ENCODE data around the gene TUBAL3.
"Not testable (repeated sequence)": the region's sequence is repeated elsewhere in the genome, so short reads cannot be mapped to it uniquely, and the experiment has no call there.

TUBAL3 gene

GRCh38 chr10:5423771-5424170 is 19.1 kb upstream of the TUBAL3 start:
- DNase-seq, result no peak

GRCh38 chr10:5419466-5420094 is 15.0 kb upstream of the TUBAL3 start:
- peak; percentile 41 for DNase-seq

- no peak for DNase-seq
These were observed 14.0 kb upstream of the TUBAL3 start for GRCh38 chr10:5418584-5418983.

GRCh38 chr10:5416981-5417380 is 12.4 kb upstream of the TUBAL3 start:
- DNase-seq, result no peak

GRCh38 chr10:5413012-5413938 is 8.6 kb upstream of the TUBAL3 start:
- DNase-seq, result peak; percentile 41

- peak; percentile 89 for DNase-seq
These were observed 7.8 kb upstream of the TUBAL3 start, which contains the start of gene NET1 for GRCh38 chr10:5412277-5412941. TSS of gene NET1 (plus strand) at chr10:5412557. CDS start at chr10:5412693, 136 bp downstream.

GRCh38 chr10:5411941-5412276 is 7.3 kb upstream of the TUBAL3 start:
- DNase-seq, result no peak

GRCh38 chr10:5410787-5411186 is 6.2 kb upstream of the TUBAL3 start:
- DNase-seq, result not testable (repeated sequence)

- no peak for DNase-seq
These were observed 2.3 kb upstream of the TUBAL3 start for GRCh38 chr10:5406918-5407317.

- no peak for DNase-seq
These were observed 1.8 kb downstream of the TUBAL3 start for GRCh38 chr10:5402798-5403197.

- DNase-seq, result no peak
These were observed 4.0 kb downstream of the TUBAL3 start for GRCh38 chr10:5400468-5401240.

- no peak for DNase-seq
These were observed 5.3 kb downstream of the TUBAL3 start for GRCh38 chr10:5399332-5399731.

GRCh38 chr10:5396556-5397300 is 7.9 kb downstream of the TUBAL3 start:
- no peak for DNase-seq

- DNase-seq, result no peak
These were observed 9.5 kb downstream of the TUBAL3 start for GRCh38 chr10:5395168-5395567.

- DNase-seq, result no peak
These were observed 11.1 kb downstream of the TUBAL3 start for GRCh38 chr10:5393529-5393928.

- DNase-seq, result no peak
These were observed 12.8 kb downstream of the TUBAL3 start for GRCh38 chr10:5391790-5392189.

GRCh38 chr10:5390607-5391205 is 13.9 kb downstream of the TUBAL3 start:
- DNase-seq, result no peak

- DNase-seq, result no peak
These were observed 17.5 kb downstream of the TUBAL3 start for GRCh38 chr10:5387169-5387568.

- no peak for DNase-seq
These were observed 19.4 kb downstream of the TUBAL3 start for GRCh38 chr10:5385224-5385623.

GRCh38 chr10:5381187-5381586 is 23.4 kb downstream of the TUBAL3 start:
- no peak for DNase-seq

- not testable (repeated sequence) for DNase-seq
These were observed 24.2 kb downstream of the TUBAL3 start for GRCh38 chr10:5380395-5380794.

GRCh38 chr10:5379202-5379601 is 25.4 kb downstream of the TUBAL3 start:
- not testable (repeated sequence) for DNase-seq

Measured in hematopoietic multipotent progenitor cell treated with erythropoietin and hydrocortisone succinate and interleukin-3 and kit ligand, for 8 days (in vitro differentiated cells).